Measurements from ENCODE around the gene MDM2. TPM values are rescaled to one million over a fixed set of nuclear protein-coding genes. Genes with fewer than 3 reads are reported as not detected.
"Not testable (repeated sequence)": the region's sequence is repeated elsewhere in the genome, so short reads cannot be mapped to it uniquely, and the experiment has no call there.

MDM2 gene
- total RNA-seq, 1 experiment from 2014 or later: 2,133 TPM

DNA sequence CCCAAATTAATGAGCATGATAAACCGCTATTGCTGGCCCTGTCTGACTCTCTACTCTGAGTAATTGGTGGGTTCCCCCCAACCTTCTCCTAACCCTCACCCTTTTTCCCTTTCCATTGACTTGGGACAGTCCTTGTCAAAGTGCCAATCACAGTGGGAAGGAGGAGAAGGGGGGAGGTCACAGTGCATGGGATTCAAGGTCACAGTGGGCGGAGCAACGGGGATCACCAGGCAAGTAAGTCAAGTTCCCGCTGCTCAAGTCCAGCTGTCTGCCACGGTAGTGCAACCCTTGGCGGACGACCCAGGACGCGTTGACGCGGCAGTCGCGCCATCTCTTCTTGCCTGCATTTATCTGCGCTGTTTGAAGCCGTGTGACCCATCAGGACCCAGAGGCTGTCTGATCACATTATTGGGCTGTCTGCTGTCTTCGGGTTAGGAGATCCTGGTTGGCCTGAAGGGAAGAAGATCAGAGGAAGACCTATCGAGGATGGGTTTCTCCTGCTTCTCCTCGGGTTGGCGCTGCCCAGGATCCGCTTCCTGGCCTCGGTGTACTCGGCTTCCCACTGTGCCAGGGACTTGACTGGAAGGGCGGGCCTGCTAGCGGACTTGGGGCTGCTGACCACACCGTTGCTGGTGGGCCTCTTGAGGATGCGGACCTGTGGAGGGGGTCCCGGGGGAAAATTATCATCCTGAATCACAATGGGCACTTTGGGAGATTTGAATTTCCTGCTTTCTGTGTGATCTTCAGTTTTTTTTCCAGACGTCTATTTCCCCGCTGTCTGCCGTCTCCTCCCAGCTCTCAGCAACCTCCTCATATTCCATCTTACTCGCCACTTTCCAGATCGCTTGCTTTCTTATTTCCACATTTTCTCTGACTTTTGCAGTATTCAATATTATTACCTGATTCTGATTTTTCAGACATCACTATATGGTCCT lies 3.1 kb upstream of the MDM2 start:
- no peak overlapping the region for H3K4me3 ChIP-seq
- DNase-seq (ENCODE audit: low read depth in 1 of 2, low spot score in 2 of 2): peak; percentile 77 to 99
- no peak overlapping the region for H3K27ac ChIP-seq
- H3K27me3 ChIP-seq (replicated peaks): peaks cover 1% of the 10 kb centered on the region
- H3K9me3 ChIP-seq (replicated peaks): peaks cover under 1% of the 10 kb centered on the region; the same call in 1 of the 2 replicates
- peaks cover 18% of the 10 kb centered on the region for H3K4me1 ChIP-seq (replicated peaks)
- H3K36me3 ChIP-seq: peaks cover 17% of the 10 kb centered on the region

DNA sequence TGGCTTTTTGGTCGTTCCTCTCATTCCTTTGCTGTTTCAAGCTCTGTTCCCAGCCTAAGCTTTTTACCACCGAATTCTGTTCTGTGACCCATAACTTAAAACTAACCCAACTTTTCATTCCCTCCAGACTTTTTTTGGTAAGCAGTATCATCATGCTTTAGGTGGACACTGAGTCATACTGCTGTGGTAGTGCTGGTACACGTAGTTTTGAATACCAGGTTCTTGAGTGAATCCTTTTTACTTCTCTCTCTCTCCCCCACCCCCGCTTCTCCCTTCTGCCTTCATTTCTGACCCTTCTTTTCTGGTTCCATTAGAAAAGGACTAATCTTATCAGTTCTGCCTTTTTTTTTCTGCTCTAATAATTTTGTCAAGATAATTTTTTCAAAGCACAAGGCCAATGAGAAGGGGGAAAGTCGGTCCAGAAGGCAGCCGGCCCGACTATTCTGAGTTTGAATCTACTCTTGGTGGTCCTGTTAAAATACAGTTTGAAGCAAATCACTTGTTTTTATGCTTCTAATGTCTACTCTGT lies 2.3 kb upstream of the MDM2 start:
- Histone ChIP-seq H3K4me1 (replicated peaks) (peaks cover 18% of the 10 kb centered on the region), H3K9me3 (replicated peaks) (no peaks in the 10 kb centered on the region; the same call in 1 of the 2 replicates), H3K27me3 (replicated peaks) (no peaks in the 10 kb centered on the region), H3K36me3 (peaks cover 24% of the 10 kb centered on the region), H3K4me3 (no peak overlapping the region), H3K27ac (no peak overlapping the region)
- peak in 1 of 2 experiments; percentile 91 for DNase-seq (ENCODE audit: low read depth in 1 of 2, low spot score in 2 of 2)

DNA sequence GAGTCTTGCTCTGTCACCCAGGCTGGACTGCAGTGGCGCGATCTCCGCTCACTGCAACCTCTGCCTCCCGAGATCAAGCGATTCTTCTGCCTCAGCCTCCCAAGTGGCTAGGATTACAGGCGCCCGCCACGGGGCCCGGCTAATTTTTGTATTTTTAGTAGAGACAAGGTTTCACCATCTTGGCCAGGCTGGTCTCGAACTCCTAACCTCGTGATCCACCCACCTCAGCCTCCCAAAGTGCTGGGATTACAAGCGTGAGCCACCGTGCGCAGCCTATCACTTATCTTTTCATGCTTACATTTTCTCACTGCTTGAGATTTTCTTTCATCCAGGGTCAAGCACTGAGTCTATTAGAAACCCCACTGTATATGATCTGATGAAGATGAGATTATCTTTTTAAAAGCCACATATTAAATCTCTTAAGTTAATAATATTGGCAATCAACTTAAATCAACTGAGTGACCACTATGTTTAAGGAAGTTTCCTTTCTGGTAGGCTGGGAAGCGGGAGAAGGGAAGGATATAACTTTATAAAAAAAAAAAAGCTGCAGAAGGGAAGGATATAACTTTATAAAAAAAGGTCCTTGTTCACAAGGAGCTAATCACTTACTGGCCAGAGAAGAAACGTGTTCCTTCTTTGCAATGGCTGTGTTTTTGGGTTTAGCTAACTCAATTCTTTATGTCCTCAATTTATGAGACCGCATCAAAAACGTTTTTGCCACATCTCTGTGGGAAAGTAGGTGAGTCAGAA lies 1.3 kb upstream of the MDM2 start:
- peak; percentile 76 to 93 for DNase-seq (ENCODE audit: low read depth in 1 of 2, low spot score in 2 of 2)
- Histone ChIP-seq H3K4me1 (replicated peaks) (peaks cover 18% of the 10 kb centered on the region), H3K27ac (peak overlapping the region; percentile 86), H3K9me3 (replicated peaks) (no peaks in the 10 kb centered on the region; the same call in 1 of the 2 replicates), H3K4me3 (peak overlapping the region; percentile 75), H3K27me3 (replicated peaks) (no peaks in the 10 kb centered on the region), H3K36me3 (peaks cover 34% of the 10 kb centered on the region)

DNA sequence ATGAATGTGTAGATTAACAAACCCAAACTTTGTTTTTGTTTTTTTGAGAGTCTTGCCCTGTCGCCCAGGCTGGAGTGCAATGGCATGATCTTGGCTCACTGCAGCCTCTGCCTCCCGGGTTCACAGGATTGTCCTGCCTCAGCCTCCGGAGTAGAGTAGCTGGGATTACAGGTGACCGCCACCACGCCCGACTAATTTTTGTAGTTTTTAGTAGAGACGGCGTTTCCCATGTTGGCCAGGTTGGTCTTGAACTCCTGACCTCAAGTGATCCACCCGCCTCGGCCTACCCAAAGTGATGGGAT lies 752 bp upstream of the MDM2 start:
- not testable (repeated sequence) for H3K9me3 ChIP-seq (replicated peaks); H3K27me3 ChIP-seq (replicated peaks); DNase-seq (ENCODE audit: low read depth in 1 of 2, low spot score in 2 of 2)
- Histone ChIP-seq H3K27ac (peak overlapping the region; percentile 86), H3K36me3 (peaks cover 40% of the 10 kb centered on the region), H3K4me1 (replicated peaks) (peaks cover 18% of the 10 kb centered on the region), H3K4me3 (peak overlapping the region; percentile 75)

DNA sequence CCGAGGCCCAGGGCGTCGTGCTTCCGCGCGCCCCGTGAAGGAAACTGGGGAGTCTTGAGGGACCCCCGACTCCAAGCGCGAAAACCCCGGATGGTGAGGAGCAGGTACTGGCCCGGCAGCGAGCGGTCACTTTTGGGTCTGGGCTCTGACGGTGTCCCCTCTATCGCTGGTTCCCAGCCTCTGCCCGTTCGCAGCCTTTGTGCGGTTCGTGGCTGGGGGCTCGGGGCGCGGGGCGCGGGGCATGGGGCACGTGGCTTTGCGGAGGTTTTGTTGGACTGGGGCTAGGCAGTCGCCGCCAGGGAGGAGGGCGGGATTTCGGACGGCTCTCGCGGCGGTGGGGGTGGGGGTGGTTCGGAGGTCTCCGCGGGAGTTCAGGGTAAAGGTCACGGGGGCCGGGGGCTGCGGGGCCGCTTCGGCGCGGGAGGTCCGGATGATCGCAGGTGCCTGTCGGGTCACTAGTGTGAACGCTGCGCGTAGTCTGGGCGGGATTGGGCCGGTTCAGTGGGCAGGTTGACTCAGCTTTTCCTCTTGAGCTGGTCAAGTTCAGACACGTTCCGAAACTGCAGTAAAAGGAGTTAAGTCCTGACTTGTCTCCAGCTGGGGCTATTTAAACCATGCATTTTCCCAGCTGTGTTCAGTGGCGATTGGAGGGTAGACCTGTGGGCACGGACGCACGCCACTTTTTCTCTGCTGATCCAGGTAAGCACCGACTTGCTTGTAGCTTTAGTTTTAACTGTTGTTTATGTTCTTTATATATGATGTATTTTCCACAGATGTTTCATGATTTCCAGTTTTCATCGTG lies 612 bp downstream of the MDM2 start:
- peak in 1 of 2 experiments; percentile 100 for DNase-seq (ENCODE audit: low read depth in 1 of 2, low spot score in 2 of 2)
- Histone ChIP-seq H3K27me3 (replicated peaks) (no peaks in the 10 kb centered on the region), H3K4me3 (peak overlapping the region; percentile 75), H3K9me3 (replicated peaks) (no peaks in the 10 kb centered on the region; the same call in 1 of the 2 replicates), H3K27ac (peak overlapping the region; percentile 86), H3K4me1 (replicated peaks) (peaks cover 18% of the 10 kb centered on the region), H3K36me3 (peaks cover 53% of the 10 kb centered on the region)

DNA sequence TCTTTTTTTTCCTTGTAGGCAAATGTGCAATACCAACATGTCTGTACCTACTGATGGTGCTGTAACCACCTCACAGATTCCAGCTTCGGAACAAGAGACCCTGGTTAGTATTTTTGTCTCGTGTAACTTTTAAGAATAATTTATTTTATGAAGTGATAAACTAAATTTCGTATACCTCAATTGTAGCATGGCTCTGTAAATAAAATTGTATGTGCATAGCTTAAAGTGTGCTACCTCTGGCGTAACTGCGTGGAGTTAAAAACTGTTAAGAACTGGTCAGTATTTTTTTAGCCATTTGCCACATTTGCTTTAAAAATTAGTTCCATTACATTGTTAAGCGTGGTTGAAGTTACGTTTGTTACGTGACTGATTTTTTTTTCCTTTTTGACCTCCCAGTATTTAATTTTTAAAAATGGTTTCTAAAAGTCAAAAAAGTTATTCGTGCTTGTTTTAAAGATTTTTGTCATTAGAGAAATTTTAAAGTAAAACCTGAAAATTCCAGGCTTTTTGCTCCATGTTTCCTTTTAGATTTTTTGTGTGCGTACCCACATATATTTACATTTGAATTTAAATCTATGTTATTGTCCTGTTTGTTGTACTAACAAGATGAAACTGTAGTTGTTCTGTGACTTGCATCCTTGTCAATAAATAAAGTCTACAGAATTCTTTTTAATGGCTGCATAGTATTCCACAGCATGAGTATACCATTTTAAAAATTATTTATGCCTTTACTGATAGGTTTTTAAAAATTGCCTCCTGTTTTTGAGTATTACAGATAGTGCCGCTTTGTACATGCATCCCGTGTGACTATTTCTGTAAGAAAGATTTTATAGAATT lies 1.4 kb downstream of the MDM2 start:
- H3K36me3 ChIP-seq: peaks cover 62% of the 10 kb centered on the region
- peaks cover 18% of the 10 kb centered on the region for H3K4me1 ChIP-seq (replicated peaks)
- peak overlapping the region; percentile 86 for H3K27ac ChIP-seq
- peak in 1 of 2 experiments; percentile 76 for DNase-seq (ENCODE audit: low read depth in 1 of 2, low spot score in 2 of 2)
- no peaks in the 10 kb centered on the region for H3K27me3 ChIP-seq (replicated peaks)
- no peaks in the 10 kb centered on the region; the same call in 1 of the 2 replicates for H3K9me3 ChIP-seq (replicated peaks)
- peak overlapping the region; percentile 75 for H3K4me3 ChIP-seq

DNA sequence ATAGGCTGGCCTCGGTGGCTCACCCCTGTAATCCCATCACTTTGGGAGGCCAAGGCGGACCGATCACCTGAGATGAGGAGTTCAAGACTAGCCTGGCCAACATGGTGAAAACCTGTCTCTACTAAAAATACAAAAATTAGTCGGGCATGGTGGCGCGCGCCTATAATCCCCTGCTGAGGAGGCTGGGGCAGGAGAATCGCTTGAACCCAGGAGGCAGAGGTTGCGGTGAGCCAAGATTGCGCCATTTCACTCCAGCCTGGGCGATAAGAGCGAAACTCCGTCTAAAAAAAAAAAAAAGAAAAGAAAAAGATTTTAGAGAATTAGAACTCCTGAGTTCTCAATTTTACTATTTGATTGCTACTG lies 2.0 kb downstream of the MDM2 start:
- Histone ChIP-seq H3K36me3 (peaks cover 68% of the 10 kb centered on the region), H3K4me1 (replicated peaks) (peaks cover 18% of the 10 kb centered on the region)
- not testable (repeated sequence) for H3K27me3 ChIP-seq (replicated peaks); H3K4me3 ChIP-seq; H3K27ac ChIP-seq; H3K9me3 ChIP-seq (replicated peaks)
- DNase-seq (ENCODE audit: low read depth in 1 of 2, low spot score in 2 of 2): peak in 1 of 2 experiments; percentile 94

DNA sequence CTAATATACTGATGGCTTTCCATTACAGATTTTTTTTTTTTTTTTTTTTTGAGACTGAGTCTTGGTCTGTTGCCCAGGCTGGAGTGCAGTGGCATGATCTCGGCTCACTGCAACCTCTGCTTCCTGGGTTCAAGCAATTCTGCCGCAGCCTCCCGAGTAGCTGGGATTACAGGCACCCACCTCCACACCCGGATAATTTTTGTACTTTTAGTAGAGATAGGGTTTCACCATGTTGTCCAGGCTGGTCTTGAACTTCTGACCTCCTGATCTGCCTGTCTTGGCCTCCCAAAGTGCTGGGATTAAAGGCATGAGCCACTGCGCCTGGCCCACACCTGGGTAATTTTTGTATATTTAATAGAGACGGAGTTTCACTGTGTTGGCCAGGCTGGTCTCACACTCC lies 3.6 kb downstream of the MDM2 start:
- peak in 1 of 2 experiments; percentile 90 for DNase-seq (ENCODE audit: low read depth in 1 of 2, low spot score in 2 of 2)
- H3K36me3 ChIP-seq: peaks cover 83% of the 10 kb centered on the region
- H3K4me3 ChIP-seq; H3K27ac ChIP-seq; H3K9me3 ChIP-seq (replicated peaks); H3K27me3 ChIP-seq (replicated peaks): not testable (repeated sequence)
- H3K4me1 ChIP-seq (replicated peaks): peaks cover 18% of the 10 kb centered on the region

DNA sequence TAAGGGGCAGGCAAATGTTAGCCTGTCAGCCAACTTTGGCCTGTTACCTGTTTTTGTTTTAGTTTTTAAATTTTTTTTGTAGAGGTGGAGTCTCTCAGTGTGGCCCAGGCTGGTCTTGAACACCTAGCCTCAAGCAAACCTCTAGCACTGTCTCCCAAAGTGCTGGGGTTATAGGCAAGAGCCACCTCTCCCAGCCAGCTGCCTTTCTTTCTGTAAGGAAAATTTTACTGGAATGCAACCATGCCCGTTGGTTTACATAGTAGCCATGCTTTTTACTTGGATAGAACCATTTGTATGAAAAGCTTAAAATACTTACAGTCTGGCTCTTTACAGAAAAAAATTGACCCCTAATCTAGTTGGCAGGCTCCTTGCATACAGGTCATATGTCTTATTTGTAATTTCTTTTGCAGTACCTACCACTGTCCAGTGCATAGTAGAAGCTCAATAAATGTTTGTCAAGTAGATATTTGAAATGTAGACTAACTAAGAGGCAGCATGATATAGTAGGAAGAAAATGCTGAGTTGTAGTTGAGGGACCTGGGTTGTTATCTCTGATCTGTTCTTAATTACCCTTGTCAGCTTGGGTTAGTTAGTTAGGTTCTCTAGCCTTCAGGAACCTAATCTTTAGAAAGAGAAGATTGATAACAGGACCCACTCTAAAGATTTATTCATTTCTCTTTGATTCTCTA lies 4.7 kb downstream of the MDM2 start:
- no peak overlapping the region for H3K27ac ChIP-seq
- H3K4me3 ChIP-seq: no peak overlapping the region
- DNase-seq (ENCODE audit: low read depth in 1 of 2, low spot score in 2 of 2): peak in 1 of 2 experiments; percentile 88
- peaks cover 9% of the 10 kb centered on the region for H3K4me1 ChIP-seq (replicated peaks)
- no peaks in the 10 kb centered on the region; the same call in 1 of the 2 replicates for H3K9me3 ChIP-seq (replicated peaks)
- H3K36me3 ChIP-seq: peaks cover 95% of the 10 kb centered on the region
- no peaks in the 10 kb centered on the region for H3K27me3 ChIP-seq (replicated peaks)

DNA sequence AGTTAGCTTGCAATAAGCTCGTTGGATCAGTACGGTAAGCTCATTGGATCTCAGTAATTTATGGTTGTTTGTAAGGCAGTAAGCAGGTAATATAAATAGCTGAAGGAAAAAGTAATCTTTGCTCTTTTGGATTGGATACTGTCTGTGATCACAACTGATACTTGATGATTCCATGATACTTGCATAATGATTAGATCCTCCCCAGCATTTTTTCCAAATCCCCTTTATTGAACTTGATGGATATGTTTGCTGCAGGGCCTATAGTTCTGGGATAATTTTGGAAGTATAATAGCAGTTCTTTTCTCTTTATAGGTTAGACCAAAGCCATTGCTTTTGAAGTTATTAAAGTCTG lies 5.2 kb downstream of the MDM2 start:
- Histone ChIP-seq H3K9me3 (replicated peaks) (no peaks in the 10 kb centered on the region; the same call in 1 of the 2 replicates), H3K36me3 (peaks cover 97% of the 10 kb centered on the region), H3K4me3 (no peak overlapping the region), H3K27me3 (replicated peaks) (no peaks in the 10 kb centered on the region), H3K27ac (no peak overlapping the region), H3K4me1 (replicated peaks) (peaks cover 9% of the 10 kb centered on the region)
- no peak for DNase-seq (ENCODE audit: low read depth in 1 of 2, low spot score in 2 of 2)

DNA sequence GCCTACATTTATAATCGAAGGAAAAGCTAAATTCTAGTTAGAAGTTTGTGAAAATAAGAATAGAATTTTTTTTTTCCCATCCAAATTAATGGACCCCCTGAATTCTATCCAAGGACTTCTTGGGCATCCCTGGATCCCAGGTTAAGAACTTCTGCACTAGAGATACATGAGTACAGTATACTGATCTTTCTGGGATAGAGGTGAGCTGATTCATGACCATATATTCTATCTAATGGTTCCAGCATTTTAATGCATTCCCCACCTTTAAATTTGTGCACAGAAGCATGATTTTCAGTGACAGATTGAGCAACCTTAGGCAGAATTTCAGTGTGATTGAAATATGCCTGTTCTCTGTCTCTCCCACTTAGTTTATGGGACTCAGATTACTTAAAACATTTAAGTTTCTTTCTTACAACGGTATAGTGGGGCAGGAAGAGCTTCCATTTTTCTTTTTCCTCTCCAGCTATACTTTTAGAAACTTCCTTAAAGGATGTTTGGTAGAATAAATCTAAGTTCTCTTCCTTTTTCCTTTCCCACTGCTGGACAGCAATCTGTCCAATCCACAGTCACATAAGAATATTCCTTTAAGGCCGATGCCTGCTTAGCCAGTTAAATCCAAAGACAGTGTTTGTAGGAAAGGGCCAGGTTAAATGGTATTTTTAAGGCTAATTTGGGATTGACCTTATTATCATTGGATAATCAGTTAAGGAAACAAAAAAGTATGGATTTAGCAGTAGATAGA lies 6.7 kb downstream of the MDM2 start:
- peak; percentile 70 to 71 for DNase-seq (ENCODE audit: low read depth in 1 of 2, low spot score in 2 of 2)
- Histone ChIP-seq H3K27ac (no peak overlapping the region), H3K4me1 (replicated peaks) (no peaks in the 10 kb centered on the region), H3K9me3 (replicated peaks) (no peaks in the 10 kb centered on the region), H3K4me3 (no peak overlapping the region), H3K36me3 (peaks cover 97% of the 10 kb centered on the region), H3K27me3 (replicated peaks) (no peaks in the 10 kb centered on the region)
